Stimulated activated CD4-positive, alpha-beta T cell treated with anti-CD3 and anti-CD28 coated beads, Interleukin-15, amount 100 ng/mL, for 48 hours (primary cell): ENCODE results near the gene AGAP1.
"Not testable (repeated sequence)": the region's sequence is repeated elsewhere in the genome, so short reads cannot be mapped to it uniquely, and the experiment has no call there.

Source experiments
- DNase-seq, 2 donors: peaks; one replicate each; pipeline ENCODE4 v3.0.0-alpha.2; 2020; ENCODE audit warnings: low read depth in 2 of 2

AGAP1 gene

DNA sequence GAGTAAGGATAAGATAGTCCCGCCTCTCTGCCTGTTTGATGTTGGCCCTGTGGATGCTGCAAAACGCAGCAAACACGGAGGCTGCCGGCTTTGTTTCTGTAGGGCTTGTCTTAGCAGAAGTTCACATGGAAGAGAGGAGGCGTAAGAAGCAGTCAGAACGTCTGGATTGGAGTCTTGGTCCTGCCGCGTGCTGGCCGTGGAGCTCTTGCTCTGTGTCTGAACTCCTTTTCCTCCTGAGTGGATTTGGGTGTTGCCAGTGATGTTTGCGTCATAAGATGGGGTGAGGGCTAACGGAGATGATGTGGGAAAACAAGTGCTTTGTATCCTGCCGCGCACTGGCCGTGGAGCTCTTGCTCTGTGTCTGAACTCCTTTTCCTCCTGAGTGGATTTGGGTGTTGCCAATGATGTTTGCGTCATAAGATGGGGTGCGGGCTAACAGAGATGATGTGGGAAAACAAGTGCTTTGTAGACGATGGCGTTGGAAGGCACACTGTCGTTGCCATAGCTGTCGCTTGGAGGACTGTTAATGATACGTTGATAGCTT lies 240.9 kb downstream of the AGAP1 start:
- DNase-seq: no peak

DNA sequence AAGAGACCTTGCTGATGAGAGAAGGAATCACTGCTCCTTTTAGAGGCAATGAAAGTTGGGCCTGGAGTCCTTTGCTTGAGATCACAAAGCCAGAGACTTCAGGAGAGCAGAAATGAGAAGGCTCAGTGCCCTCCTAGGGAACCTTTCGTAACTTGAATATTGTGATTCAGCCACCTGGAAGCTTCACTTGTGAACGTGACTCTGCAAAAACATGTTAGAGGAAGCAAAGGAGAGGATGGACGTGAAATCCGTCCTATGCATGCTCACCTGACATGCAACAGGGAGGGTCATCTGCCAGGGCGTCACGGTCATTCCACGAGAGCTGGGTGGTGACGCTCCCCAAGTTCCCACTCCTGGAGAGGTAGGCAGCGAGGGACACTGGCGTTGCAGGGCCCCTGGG lies 243.6 kb downstream of the AGAP1 start:
- DNase-seq: no peak

DNA sequence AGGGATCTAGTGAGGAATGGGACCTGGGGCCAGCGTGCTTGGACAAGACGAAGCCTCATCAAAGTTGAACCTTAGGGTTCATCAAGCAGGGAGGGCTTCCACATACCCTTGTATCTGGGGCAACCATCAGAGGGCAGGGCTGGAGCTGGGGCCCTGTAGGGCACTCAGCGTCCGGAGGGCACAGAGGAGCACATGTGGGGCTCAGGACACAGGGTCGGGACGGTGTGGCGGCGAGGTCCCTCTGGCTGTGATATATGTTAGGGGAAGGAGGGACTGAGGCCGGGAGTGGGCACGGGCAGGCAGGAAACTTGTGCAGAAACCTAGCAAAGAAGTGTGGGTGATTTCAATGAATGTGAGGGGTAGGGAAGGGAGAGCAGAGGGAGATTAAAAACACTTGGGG lies 244.0 kb downstream of the AGAP1 start:
- DNase-seq: no peak

DNA sequence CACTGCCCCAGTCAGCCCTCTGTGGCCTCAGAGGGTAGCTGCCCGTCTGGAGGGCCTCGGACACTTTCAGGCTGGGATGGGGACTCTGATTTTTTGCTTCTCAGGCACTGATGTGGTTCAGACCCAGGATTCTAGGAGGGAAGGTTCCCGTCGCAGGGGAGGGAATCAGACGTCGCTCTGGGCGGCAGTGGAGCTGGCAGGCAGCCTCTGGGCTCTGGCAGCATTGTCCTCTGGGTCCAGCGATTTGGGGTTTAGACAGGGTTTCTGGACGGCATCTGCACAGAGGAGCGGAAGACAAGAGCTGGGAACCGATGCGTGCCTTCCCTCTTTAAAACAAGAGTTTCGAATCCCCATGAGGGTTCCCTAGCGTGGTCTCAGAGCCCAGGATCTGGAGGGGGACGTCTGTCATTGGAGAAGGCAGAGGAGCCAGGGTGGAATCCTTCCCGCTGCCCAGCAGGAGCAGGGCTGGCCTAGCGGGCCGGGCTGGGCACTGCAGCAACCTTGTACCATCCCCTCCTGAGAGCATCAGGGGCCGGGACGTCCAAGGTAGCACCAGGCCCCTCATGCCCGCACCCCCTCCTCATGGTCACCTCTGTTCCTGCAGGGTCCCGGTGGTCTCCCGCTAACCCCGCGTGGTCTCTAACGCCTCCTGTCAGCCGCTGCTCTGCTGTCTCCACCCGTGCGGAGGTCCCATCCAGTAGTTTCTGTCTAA lies 246.0 kb downstream of the AGAP1 start:
- DNase-seq: no peak

DNA sequence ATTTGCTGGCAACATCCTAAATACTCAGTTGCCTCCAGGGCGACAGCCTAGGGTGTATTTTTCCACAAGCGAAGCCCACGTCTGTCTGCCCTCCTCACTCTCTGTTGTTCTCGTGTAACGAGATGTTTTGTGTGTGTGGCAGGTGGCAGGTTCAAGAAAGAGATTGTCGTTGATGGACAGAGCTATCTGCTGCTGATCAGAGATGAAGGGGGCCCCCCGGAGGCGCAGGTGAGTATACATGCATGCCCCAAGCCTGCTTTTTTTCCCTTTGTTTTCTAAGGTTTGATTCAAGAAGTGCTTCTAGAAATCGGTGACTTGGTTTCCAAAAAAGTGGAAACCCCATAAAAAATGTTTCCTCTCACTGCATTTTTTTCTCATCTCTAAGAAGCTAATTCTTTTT lies 247.0 kb downstream of the AGAP1 start:
- no peak for DNase-seq

DNA sequence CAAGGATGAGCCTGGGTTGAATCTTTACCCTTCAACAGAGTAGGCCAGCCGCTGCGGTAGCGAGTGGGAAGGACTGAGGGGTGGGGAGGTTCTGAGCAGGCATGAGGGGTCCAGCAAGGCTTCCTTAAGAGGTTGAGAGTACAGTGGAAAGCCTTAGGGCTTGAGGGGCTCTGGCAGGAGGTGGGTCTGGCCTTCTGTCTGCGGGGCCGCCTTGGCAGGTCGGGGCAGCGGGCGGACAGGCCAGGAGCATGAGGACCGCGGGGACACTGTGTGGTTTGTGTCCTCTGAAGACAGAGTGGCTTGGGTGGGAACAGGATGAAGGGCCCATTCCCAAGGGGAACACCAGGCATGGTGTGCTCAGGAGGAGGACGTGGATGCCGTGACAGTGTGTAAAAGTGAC lies 250.3 kb downstream of the AGAP1 start:
- no peak for DNase-seq

DNA sequence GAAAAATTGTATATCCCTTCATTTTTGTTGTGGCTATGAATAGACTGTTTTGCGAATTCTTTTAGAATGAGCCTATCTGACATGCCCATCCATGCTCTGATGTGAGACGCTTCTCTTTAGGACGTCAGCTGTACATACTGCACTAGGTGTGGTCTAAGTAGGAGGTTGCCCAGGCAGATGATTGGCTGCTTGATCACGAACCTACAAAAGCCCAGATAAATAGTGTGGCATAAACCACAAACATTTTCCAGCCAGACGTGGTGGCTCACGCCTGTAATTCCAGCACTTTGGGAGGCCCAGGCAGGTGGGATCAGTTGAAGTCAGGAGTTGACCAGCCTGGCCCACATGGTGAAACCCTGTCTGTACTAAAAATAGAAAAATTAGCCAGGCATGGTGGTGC lies 251.8 kb downstream of the AGAP1 start:
- DNase-seq: no peak

DNA sequence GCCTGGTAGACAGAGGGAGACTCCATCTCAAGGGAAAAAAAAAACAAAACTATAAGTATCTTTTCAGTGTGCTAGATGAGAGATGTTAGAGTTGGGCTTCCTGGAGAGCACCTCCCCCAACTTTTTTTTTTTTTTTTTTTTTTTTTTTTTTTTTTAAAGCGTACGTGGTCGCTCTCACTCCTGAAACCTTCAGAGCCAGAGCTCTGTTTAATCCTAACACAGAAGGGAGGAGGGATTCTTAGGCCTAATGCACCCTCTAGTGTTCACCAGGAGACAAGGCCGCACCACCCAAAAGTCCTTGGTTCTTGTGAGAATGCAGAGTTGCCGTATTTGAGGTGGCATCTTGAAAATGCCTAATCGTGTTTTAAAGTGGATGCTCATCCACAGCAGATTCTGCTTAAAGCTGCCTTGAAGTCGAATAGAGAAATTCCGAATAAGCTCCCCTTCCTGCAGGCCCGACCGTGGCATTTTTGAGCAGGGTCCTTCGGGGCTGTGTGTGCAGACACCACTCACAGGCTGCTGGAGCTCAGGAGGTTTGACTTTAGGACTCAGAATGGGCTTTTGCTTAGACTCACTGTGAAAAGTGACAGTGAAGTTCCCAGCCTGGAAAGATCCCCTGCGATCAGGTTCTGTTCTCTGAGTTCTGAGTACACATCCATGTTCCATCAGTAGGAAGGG lies 252.6 kb downstream of the AGAP1 start:
- DNase-seq: peak; percentile 11 to 22

DNA sequence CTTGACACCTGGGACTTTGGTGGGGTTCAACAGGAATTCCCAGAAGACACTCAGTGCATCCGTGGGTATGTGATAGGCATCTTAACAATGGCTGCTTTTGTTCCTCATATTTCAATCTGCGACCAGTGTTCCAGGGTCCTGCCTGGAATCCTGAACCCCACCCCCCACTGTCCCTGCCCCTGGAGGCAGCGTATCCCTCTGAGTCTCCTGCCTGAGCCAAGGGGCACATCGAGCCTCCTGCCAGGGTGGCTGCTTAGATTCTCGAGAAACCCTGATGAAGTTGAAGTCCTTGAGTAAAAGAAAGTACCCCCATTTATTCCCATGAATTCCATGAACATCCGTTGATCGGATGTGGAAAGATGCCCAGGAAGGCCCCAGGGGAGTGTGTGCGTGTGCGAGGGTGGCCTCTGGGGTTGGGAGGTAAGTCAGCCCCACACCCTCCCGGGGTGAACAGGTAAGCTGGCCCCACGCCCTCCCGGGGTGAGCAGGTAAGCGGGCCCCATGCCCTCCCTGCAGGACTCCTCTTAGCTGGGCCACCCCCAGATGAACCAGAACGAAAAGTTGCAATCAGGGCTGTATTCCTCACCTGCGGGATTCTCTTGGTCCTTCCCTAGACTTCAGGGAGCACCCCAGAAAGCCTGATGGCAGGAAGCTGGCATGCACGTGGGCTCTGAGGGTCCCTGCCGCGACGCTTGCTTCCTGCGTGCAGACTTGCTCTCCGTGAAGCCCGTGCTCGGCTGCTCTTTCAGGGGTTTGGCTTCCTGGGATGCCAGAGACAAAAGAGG lies 253.3 kb downstream of the AGAP1 start:
- no peak for DNase-seq

DNA sequence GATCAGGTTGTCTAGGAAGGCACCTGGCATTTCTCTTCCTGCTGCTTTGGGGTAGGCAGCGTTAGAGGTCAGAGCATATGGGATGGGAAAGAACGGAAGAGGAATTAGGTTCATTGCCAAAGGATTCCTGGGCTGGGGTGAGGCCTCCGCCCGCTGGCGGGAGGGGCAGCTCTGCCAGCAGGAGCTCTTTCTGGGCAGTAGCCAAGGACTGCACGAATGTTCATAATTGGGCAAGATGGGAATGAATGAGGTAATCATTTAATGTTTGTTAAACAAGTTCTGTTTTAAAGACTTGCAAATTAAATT lies 253.9 kb downstream of the AGAP1 start:
- DNase-seq: no peak

DNA sequence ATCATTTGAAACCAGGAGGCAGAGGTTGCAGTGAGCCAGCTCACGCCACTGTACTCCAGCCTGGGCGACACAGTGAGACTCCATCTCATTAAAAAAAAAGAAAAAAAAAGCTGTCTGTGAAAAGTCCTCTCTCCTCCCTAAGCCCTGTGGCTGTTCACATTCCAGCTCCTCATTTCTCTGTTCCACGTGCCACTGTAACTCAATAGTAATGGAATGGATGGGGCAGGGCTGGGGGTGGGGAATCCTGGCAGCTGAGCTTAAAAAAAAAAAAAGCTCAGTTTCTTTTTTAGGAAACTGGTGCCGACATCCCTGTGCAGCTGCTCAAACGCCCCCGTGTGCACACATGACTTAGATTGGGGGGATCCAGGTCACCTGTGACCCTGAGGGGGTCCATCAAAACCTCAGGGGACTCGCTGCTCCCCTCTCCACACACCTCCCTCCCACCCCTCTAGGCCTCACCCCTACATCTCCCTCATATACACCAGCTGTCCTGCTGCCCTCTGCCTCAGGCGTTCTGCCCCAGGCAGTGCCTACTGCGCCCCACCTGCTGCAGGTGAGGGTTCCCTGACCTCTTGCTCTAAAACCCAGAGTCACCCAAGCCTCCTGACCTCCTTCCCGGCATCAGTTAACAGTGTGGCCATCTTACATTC lies 255.4 kb downstream of the AGAP1 start:
- no peak for DNase-seq

DNA sequence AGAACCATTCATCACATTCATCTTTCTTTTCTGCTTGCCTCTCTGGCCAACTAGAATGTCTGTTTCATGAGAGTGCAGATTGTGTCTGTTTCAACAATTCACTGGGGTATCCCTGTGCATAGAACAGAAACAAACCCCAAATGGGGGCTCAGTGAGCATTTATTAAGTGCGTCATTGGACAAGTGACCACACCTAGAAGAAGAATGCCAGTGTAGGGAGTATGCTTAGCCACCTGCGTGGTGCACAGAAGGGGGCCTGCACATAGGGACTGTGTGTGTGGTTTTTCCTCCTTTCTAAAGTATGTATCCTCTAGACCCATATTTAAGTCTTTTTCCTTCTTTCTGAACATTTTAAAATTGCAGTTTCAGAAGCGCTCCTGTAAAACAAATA lies 255.9 kb downstream of the AGAP1 start:
- no peak for DNase-seq

DNA sequence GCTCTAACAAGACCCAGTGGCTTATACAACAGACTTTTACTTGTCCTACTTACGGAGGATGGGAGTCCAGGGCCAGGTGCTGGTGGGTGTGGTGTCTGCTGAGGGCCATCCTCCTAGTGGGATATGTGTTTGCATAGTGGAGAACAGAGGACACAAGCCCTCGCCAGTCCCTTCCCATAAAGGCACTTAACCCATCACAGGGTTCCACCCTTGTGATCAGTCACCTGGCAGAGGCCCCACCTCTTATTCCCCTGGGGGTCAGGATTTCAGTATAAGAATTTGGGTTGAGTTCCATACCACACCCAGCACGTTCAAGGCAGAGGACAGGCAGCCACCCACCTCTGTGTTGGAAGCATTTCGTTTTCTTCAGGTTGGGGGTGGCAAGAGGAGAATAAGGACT lies 259.0 kb downstream of the AGAP1 start:
- no peak for DNase-seq

DNA sequence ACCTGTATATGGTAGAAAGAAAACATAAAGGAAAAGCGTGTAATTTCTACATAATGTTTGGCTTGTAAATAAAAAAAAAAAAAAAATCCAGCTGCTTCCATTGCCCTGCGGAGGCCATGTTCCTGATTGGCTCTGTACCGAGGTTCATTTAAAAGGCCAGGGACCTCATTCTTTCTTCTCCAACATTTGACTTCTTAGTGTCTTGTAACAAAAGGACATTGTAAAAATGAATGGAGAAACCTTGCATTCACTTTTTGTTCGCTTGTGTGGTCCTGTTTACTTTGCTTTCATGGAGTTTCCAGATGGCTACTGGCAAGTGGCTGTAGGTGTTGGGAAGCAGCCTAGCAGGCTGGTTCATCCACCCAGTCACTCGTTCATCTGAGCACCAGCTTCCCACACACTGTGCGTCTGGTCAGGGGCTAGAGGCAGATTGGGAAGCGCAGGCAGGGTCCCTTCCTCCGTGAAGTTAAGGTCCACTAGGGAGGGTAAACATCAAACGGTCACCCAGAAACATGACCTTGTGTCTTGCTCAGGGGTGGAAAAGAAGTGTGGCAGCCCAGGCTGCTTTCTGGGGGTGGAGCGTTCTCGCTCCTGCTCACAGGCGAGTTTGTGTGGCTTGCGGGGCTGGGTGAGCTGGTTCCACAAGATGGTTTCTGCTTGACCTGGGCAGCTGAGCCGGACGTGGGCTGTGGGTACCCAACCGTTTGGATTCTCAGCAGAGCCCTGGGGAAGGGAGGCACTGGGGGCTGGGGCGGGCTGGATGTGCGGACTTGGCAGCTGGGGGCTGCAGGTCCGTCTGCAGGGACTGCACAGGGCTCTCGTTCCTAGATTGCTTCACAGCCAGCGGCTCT lies 260.7 kb downstream of the AGAP1 start:
- no peak for DNase-seq

DNA sequence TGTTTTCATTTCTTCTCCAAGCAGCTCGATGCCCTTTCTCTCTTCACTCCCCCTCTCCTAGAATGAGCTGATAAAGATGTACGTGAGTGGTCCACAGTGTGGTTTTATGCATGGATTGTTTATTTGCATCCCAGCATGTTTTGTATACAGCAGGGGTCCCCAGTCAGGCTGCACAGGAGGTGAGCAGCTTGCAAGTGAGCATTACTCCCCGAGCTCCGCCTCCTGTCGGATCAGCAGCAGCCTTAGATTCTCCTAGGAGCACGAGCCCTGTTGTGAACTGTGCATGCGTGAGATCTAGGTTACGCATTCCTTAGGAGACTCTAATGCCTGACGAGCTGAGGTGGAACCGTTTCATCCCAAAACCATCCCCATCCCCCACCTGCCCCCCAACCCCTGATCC lies 262.6 kb downstream of the AGAP1 start:
- no peak for DNase-seq

DNA sequence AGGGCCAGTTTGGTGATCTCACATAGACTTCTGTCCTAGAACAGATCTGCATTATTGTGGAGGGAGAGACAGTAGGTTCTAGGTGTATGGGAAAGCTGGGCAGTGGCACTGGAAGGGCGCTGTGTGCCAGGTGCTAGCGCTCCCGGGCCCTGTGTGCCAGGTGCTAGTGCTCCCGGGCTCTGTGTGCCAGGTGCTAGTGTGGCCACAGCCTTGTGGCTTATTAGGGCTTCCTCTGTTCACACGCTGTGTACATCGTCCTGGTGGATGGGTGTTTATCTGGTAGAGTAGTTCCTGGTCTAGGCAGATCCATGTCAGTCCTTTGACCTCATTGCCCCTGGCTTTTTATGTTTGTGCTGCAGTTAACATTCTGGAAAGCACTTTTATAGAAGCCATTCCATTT lies 263.4 kb downstream of the AGAP1 start:
- DNase-seq: no peak

DNA sequence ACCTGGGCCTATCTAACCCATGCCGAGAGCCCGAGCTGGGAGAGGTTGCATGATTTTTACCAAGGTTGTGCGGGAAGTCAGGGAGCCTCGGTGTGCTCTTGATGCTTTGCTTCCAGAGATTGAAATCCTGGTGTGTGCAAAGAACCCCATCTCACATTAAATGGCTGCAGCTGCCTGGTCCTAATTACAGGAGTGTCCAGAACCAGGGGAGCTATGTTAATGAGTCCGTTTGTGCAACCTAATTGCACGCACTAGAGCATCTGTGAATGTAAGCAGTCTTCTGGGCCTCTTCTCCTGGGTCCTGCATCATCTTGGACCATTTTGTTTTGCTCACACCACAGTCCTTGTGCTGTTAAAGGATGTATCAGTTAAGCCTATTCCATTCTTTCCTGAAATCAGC lies 263.8 kb downstream of the AGAP1 start:
- no peak for DNase-seq

DNA sequence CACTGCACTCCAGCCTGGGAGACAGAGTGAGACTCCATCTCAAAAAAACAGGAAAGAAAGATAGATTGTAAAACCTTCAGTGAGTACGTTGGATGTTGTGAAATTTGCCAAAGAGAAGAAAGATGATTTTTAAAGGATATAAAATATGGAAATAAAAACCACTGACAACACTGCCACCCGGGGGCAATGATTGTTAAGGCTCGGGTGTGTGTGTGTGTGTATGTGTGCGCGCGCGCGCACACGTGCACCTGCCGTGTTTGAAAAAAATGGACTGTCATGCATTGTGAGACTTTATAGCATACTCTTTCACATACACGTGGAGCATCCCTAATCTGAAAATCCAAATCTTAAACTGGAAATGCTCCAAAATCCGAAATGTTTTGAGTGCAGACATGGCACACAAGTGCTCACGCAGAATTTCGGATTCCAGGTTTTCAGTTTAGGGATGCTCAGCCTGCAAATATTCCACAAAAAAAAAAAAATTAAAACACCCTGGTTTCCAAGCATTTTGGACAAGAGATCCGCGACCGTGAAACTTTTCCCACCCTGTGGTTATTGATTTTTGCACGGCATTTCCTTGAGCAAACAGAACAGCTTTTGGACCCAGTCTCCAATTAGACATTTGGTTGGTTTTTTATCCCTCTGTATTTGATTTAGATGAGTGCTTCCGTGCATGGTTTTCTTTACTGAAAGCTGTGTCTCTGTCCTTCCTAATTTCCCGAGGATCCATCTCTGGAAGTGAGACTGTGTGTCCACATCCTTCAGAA lies 269.2 kb downstream of the AGAP1 start:
- no peak for DNase-seq

DNA sequence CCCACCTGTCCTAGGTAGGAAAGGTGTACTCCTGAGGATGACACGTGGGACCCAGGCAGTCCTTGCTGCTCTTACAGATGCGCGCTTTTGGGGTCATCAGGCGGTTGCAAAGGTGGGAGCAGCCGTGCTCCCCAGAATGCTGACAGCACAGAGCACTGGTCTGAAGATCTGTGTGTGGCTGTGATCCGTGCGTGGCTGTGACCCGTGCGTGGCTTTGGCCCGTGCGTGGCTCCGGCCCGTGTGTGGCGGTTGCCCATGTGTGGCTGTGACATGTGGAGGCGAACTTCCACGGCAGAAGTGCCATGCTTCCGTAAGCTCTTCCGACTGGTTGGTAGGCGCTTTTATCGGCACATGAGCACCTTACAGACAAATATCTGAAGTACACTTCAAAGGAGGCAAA lies 270.0 kb downstream of the AGAP1 start:
- DNase-seq: no peak

DNA sequence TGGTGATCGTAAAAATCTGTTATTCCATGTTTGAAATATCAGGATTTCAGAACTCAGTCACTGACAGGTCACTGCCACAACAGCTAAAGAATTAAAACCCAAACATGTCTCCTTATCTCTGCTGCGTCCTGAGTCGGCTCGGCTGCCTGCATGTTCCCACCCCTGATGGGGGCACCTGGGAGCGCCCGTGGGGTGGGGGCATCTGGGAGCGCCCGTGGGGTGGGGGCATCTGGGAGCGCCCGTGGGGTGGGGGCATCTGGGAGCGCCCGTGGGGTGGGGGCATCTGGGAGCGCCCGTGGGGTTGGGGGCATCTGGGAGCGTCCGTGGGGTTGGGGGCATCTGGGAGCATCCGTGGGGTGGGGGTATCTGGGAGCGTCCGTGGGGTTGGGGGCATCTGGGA lies 270.6 kb downstream of the AGAP1 start:
- DNase-seq: not testable (repeated sequence)
